ENCODE data around the gene HVCN1. TPM values are rescaled to one million over a fixed set of nuclear protein-coding genes. Genes with fewer than 3 reads are reported as not detected.
A peak's percentile ranks its signal among the peaks of the same experiment; 100 is the strongest.
"Not testable (repeated sequence)": the region's sequence is repeated elsewhere in the genome, so short reads cannot be mapped to it uniquely, and the experiment has no call there.

The HVCN1 gene
- polyA plus RNA-seq, 4 donors: 9.5 to 15.7 (median 11.3) TPM

- no peak for DNase-seq (ENCODE audit: low read depth in 4 of 4, low spot score in 3 of 4)
Measured at GRCh38 chr12:110622582-110622981, 66.3 kb downstream of the HVCN1 start.

- no peak for DNase-seq (ENCODE audit: low read depth in 4 of 4, low spot score in 3 of 4)
Measured at GRCh38 chr12:110619534-110619953, 69.4 kb downstream of the HVCN1 start.

DNA sequence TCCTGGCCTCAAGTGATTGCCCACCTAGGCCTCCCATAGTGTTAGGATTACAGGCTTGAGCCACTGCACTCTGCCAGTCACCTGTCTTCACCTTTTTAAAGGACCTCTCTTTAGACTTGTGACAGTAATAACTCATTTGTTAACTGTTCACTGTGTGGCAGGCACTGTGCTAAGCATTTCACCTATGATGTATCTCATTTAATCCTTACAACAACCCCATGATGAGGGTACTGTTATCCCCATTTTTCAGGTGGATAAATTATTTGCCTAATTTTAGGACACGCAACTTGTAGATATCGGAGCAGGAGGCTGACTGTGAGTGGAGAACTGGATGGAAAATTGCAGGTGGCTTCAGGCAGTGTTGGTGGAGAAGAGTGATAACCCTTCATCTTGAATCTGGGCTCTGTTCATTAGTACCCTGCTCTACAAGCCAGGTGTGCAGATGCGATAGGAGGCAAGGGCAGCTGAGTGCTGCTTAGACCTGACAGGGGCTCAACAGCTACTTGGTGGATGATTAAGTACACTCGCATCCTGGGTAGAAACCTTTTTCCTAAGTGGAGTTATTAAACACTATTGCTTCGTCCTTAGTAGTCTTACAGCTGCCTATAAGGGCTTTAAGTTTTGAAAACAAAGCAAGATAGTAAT, 72.3 kb downstream of the HVCN1 start:
- DNase-seq (ENCODE audit: low read depth in 4 of 4, low spot score in 3 of 4): no peak

DNA sequence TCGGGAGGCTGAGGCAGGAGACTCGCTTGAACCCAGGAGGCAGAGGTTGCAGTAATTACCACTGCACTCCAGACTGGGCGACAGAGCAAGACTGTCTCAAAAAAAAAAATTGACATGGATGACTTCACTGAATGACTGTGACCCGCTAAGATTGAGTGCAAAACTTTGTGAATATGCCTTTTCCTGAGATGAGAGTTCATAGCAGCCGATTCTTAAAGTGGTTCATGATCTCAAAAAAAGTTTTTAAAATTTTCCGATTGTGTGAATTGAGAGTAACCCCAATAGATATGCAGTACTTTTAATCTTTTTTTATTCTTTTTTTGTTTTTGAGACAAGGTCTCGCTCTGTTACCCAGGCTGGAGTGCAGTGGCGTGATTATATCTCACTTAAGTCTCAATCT, 73.7 kb downstream of the HVCN1 start:
- no peak for DNase-seq (ENCODE audit: low read depth in 4 of 4, low spot score in 3 of 4)

DNA sequence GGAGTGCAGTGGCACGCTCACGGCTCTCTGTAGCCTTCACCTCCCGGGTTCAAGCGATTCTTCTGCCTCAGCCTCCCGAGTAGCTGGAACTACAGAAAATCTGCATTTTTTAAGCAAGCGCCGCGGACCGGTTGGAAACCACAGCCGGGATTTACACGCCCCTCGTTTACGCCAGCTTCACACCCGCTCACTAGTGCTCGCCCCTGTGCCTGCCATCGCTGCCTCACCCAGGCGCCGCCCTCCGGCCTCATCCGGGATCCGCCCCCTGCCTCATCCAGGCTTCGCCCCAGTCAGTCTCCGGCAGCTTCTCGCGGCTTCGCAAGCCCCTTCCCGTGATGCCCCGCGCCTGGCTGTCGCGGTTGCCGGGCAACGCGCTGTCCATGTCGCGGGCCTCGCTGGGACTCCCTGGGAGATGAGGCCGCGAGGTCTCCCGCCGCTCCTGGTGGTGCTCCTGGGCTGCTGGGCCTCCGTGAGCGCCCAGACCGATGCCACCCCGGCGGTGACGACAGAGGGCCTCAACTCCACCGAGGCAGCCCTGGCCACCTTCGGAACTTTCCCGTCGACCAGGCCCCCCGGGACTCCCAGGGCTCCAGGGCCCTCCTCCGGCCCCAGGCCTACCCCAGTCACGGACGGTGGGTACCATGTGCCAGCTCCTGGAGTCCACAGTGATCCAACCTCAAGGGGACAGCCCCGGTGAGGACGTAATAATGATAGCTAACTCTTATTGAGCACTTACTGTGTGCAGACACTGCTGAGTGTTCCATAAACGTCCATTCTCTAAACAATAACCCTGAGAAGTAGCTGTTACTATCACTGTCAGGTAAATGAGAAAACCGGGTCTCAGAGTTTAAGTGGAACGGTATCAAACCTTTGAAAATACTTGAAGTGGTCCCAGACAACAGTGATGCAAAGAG, 74.9 kb downstream of the HVCN1 start, which contains the start of gene TCTN1:
TSS of gene TCTN1 (plus strand) at position 359 of the 914 bp plus-strand sequence. CDS start at position 413, 54 bp downstream.
- peak; percentile 80 to 87 (median 85) for DNase-seq (ENCODE audit: low read depth in 4 of 4, low spot score in 3 of 4)

DNA sequence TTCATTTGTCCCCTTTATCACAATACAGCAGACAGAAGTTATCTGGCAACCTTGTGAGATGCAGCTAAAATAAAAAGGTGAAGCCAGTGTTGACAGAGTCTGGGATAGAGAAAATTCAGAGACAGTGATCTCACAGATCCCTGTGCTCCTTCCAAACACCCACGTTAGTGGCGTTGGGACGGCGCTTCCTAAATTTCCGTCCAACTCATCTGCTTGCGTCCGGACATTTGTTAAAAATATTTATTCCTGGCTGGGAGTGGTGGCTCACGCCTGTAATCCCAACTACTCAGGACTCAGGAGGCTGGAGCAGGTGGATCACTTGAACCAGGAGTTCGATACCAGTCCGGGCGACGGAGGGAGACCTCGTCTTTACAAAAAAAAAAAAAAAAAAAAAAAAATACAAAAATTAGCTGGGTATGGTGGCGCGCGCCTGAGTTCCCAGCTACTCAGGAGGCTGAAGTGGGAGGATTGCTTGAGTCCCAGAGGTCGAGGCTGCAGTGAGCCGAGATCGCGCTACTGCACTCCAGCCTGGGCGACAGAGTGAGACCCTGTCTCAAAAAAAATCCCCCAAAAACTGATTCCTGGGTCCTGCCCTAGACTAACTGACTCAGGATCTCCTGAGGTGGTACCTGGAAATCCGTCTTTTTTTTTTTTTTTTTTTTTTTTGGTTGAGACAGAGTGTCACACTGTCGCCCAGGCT, 75.7 kb downstream of the HVCN1 start:
- no peak for DNase-seq (ENCODE audit: low read depth in 4 of 4, low spot score in 3 of 4)

- no peak for DNase-seq (ENCODE audit: low read depth in 4 of 4, low spot score in 3 of 4)
Measured at GRCh38 chr12:110606253-110606611, 82.7 kb downstream of the HVCN1 start.

GRCh38 chr12:110602085-110602814, 86.7 kb downstream of the HVCN1 start:
- DNase-seq (ENCODE audit: low read depth in 4 of 4, low spot score in 3 of 4): not testable (repeated sequence)

- DNase-seq (ENCODE audit: low read depth in 4 of 4, low spot score in 3 of 4): no peak
Measured at GRCh38 chr12:110600254-110600653, 88.7 kb downstream of the HVCN1 start.

GRCh38 chr12:110599334-110599733, 89.6 kb downstream of the HVCN1 start:
- no peak for DNase-seq (ENCODE audit: low read depth in 4 of 4, low spot score in 3 of 4)

Other genes starting within 250 kb of the HVCN1 start
- gene ARPC3, start 238.8 kb downstream of the HVCN1 start, polyA plus RNA-seq (ENCODE audit: insufficient read length in 4 of 4): 100 to 1,000 TPM; 174 to 312 (median 244) TPM
- gene GPN3, start 220.9 kb downstream of the HVCN1 start, polyA plus RNA-seq (ENCODE audit: insufficient read length in 4 of 4): 10 to 100 TPM; 29.3 to 43.3 (median 36.2) TPM
- gene FAM216A, start 220.3 kb downstream of the HVCN1 start, polyA plus RNA-seq (ENCODE audit: insufficient read length in 4 of 4): 10 to 100 TPM; 16.4 to 23.2 (median 21.1) TPM
- 100 to 1,000 TPM; 123 to 155 (median 141) TPM for gene VPS29, start 187.0 kb downstream of the HVCN1 start, polyA plus RNA-seq (ENCODE audit: insufficient read length in 4 of 4)
- 1 to 10 TPM; 1.1 to 1.5 (median 1.3) TPM for gene RAD9B, start 186.8 kb downstream of the HVCN1 start, polyA plus RNA-seq (ENCODE audit: insufficient read length in 4 of 4)
- gene PPTC7, start 105.8 kb downstream of the HVCN1 start, polyA plus RNA-seq (ENCODE audit: insufficient read length in 4 of 4): 10 to 100 TPM; 18.3 to 23.1 (median 20.3) TPM
- 100 to 1,000 TPM in 1 of 4 donors, 10 to 100 TPM in 3; 54.9 to 105 (median 81.8) TPM for gene TCTN1, start 75.0 kb downstream of the HVCN1 start, polyA plus RNA-seq (ENCODE audit: insufficient read length in 4 of 4)
- 100 to 1,000 TPM; 181 to 216 (median 196) TPM for gene PPP1CC, start 53.8 kb upstream of the HVCN1 start, polyA plus RNA-seq (ENCODE audit: insufficient read length in 4 of 4)
- gene CCDC63, start 157.9 kb upstream of the HVCN1 start, polyA plus RNA-seq (ENCODE audit: insufficient read length in 4 of 4): not detected
- gene MYL2, start 231.5 kb upstream of the HVCN1 start, polyA plus RNA-seq (ENCODE audit: insufficient read length in 4 of 4): not detected

Data from left renal pelvis (tissue), 4 donors.